Kidney capillary endothelial cell (primary cell): Measurements from ENCODE around the gene NOTCH3.
A peak's percentile ranks its signal among the peaks of the same experiment; 100 is the strongest.

ENCODE experiments used
- DNase-seq: peaks from one replicate; pipeline ENCODE4 v3.0.0-alpha.2; 2018; ENCODE audit warnings: low spot score

Gene NOTCH3

GRCh38 chr19:15200553-15201364 lies at the start of gene NOTCH3:
NOTCH3 (minus strand) TSS chr19:15200995; CDS start chr19:15200905, 90 bp downstream.
- DNase-seq: no peak

- DNase-seq: no peak
Observed at GRCh38 chr19:15250640-15250993, 49.8 kb upstream of the NOTCH3 start.

DNA sequence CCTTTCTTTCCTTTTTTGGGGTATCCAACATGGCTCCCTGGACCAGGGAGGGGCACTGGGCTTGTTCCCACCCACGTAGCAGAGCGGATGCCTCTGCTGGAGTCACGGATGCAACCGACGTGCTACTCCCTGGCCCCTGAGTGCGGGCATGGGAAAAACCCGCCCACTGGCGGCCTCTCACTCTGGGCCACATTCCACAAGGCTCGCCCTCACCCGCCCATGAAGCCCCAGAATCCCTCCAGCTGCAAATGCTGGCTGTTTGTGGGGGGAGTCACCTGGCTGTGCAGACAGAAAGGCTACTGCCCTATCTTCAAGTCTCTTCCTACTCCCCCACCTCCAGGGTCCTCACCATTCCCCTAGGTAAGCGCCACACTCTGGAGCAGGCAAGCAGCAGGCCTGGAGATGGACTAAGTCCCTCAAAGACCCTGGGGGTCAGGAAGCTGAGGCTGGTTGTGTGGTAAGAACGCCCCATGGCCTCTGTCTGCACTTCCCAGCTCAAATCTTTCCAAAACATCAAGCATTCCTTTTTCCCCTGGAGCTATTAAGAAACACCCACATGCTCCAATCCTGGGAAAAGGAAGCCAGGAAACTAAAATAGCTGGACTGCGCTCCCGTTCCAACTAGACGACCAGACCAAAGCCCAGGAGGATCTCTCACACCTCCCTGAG lies 49.3 kb upstream of the NOTCH3 start:
- no peak for DNase-seq

- DNase-seq: no peak
Observed at GRCh38 chr19:15249528-15249874, 48.7 kb upstream of the NOTCH3 start.

DNA sequence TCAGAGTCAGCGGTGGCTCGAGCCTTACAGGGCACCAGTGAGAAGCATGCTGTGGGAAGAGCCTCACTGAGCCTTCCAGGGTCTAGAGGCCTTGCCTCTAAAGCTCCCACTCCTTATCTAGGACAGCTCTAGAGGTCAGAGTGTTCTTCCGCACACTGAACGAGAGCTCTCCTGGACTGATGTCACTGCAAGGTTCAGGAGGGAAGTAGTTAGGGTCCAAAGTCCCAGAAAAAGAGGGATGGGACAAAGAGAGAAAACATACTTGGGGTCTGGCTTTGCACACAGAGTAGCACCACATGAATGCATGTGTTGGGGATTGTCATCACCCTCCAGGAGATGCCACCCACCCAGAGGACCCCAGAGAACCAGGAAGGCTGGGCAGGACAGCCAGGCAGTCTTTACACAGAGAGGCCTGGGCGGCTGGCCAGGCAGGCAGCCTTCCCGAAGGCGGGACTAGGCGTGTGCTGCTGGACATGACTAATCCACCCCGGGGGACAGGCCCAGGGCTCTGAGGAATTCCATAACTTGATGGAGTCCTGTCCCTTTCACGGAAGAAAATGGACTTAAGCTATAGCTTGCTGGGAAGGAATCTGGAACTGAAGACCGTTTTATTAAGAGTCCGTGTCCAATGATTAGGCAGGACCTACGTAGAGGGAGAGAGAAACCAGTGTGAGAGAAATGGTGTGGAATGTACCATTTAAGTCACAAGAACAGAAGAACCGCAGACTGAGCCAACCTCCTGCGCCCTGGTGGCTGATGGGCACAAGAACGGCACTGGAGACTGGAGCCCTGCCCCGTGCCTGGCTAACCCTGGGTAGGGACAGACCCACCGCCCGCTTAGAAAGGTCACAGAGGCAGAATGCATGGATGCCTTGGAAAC lies 48.1 kb upstream of the NOTCH3 start:
- DNase-seq: peak; percentile 62

GRCh38 chr19:15248106-15248505 lies 47.3 kb upstream of the NOTCH3 start:
- no peak for DNase-seq

- no peak for DNase-seq
Observed at GRCh38 chr19:15247107-15248014, 46.6 kb upstream of the NOTCH3 start.

GRCh38 chr19:15246198-15246481 lies 45.3 kb upstream of the NOTCH3 start:
- DNase-seq: no peak

DNA sequence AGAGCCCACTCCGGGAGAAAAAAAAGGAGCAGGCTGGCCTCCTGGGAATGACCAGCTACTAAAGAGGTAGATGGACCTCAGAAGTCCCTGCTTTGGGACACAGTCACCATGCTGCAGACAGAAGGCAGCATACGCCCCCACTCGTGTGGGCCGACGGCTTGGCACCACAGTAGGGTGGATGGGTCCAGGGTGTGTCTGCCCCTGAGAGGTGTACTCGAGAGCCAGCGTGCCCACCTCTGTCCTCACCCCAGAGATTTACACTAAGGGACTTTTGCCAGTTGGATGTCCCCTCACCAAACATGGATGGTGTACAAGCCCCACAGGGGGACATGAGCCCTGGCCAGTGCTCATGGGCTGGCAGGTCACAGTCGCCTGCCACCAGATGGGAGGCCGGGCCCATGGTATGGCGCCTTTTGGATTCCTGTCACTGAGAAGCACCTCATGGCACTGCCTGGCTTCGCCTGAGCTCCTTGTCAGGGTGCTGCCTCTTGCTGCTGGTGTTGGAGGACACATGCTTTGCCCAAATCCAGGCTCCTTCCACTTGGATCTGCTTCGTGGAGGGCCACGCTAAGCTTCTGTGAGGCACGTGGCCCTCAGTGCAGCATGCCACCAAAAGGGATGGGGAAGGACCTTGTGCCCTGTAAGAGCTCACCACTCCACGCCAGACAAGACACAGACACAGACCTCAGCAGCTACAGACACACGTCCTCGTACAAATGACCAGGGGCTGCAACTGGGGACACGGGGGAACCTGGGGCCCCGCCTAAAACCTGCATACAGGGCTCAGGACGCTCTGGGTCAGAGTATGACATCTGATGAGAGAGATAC lies 44.8 kb upstream of the NOTCH3 start:
- DNase-seq: no peak

GRCh38 chr19:15244808-15245207 lies 44.0 kb upstream of the NOTCH3 start:
- no peak for DNase-seq

GRCh38 chr19:15244106-15244803 lies 43.5 kb upstream of the NOTCH3 start:
- no peak for DNase-seq

GRCh38 chr19:15243236-15243957 lies 42.6 kb upstream of the NOTCH3 start:
- DNase-seq: no peak

- no peak for DNase-seq
Observed at GRCh38 chr19:15241259-15241910, 40.6 kb upstream of the NOTCH3 start.

GRCh38 chr19:15240515-15240914 lies 39.7 kb upstream of the NOTCH3 start:
- no peak for DNase-seq

GRCh38 chr19:15239337-15239949 lies 38.6 kb upstream of the NOTCH3 start:
- DNase-seq: no peak

- no peak for DNase-seq
Observed at GRCh38 chr19:15238639-15239155, 37.9 kb upstream of the NOTCH3 start.

GRCh38 chr19:15237759-15238638 lies 37.2 kb upstream of the NOTCH3 start:
- no peak for DNase-seq
